Hepatocyte (in vitro differentiated cells): Measurements from ENCODE around the gene TGIF1. TPM values are rescaled to one million over a fixed set of nuclear protein-coding genes. Genes with fewer than 3 reads are reported as not detected.

ENCODE experiments used
- DNase-seq: peaks from one replicate; pipeline ENCODE4 v3.0.0-alpha.2; 2016; ENCODE audit warnings: low spot score
- H2AFZ ChIP-seq: fragments of 200-600 bp; sonication (generic); 2 replicates; pipeline ENCODE4 v1.6.0; 2016; ENCODE audit warnings: antibody characterized with exemption, mild to moderate bottlenecking
- H3K27ac ChIP-seq: fragments of 200-600 bp; sonication (generic); 2 replicates; pipeline ENCODE4 v1.5.1; 2016; ENCODE audit warnings: mild to moderate bottlenecking
- H3K27me3 ChIP-seq: fragments of 200-600 bp; sonication (generic); 2 replicates; pipeline ENCODE4 v1.6.1; 2016
- H3K36me3 ChIP-seq: fragments of 200-600 bp; sonication (generic); replicated peaks from 2 replicates; pipeline ENCODE4 v1.5.1; 2016; ENCODE audit warnings: low read depth; ENCODE audit not compliant: insufficient read depth
- H3K4me1 ChIP-seq: fragments of 200-600 bp; sonication (generic); 2 replicates; pipeline ENCODE4 v1.5.1; 2016; ENCODE audit warnings: mild to moderate bottlenecking, moderate library complexity; ENCODE audit not compliant: insufficient read depth
- H3K4me2 ChIP-seq: fragments of 200-600 bp; sonication (generic); 2 replicates; pipeline ENCODE4 v1.6.0; 2016
- H3K4me3 ChIP-seq: fragments of 200-600 bp; sonication (generic); 2 replicates; pipeline ENCODE4 v1.5.1; 2016; ENCODE audit warnings: mild to moderate bottlenecking
- H3K79me2 ChIP-seq: fragments of 200-600 bp; sonication (generic); 2 replicates; pipeline ENCODE4 v1.6.0; 2017; ENCODE audit warnings: mild to moderate bottlenecking
- H3K9me2 ChIP-seq: fragments of 200-600 bp; sonication (generic); replicated peaks from 2 replicates; pipeline ENCODE4 v1.6.0; 2017; ENCODE audit warnings: mild to moderate bottlenecking; ENCODE audit not compliant: insufficient read depth
- H3K9me3 ChIP-seq: fragments of 200-600 bp; sonication (generic); 2 replicates; pipeline ENCODE4 v1.5.1; 2016; ENCODE audit warnings: low read depth, mild to moderate bottlenecking
- H4K20me1 ChIP-seq: fragments of 200-600 bp; sonication (generic); 2 replicates; pipeline ENCODE4 v1.6.0; 2016; ENCODE audit warnings: mild to moderate bottlenecking; ENCODE audit not compliant: insufficient read depth, poor library complexity, severe bottlenecking
- EZH2 ChIP-seq: fragments of 200-600 bp; sonication (generic); IDR thresholded peaks from 2 replicates; pipeline ENCODE4 v1.6.1; 2016; ENCODE audit warnings: antibody characterized with exemption, mild to moderate bottlenecking, borderline replicate concordance
- EZH2phosphoT487 ChIP-seq: fragments of 200-600 bp; sonication (generic); IDR thresholded peaks from one replicate; pipeline ENCODE4 v1.6.1; 2018; ENCODE audit warnings: antibody characterized with exemption, mild to moderate bottlenecking, low read depth, moderate library complexity; ENCODE audit not compliant: unreplicated experiment, severe bottlenecking
- WGBS: methylation state at CpG from one replicate; pipeline ENCODE4 v1.1.6; 2016; ENCODE audit warnings: low lambda C conversion rate; ENCODE audit errors: missing lambda C conversion rate; 5-methylcytosine and 5-hydroxymethylcytosine counted together
- polyA plus RNA-seq: library from polyadenylated mRNA; unstranded; fragments of >200 nt; fragmentation: Nextera tagmentation; extraction: Ambion mirVana; gene quantifications from 2 replicates; pipeline ENCODE4 v1.2.1, GENCODE V29; 2016
- total RNA-seq: library from RNA; depleted of rRNA; stranded (reverse); fragments of >200 nt; gene quantifications from 2 replicates; pipeline ENCODE4 v1.2.3, GENCODE V29; 2014
- TF ChIP-seq, protein P1 (sequence below): fragments of 200-600 bp; sonication (generic); IDR thresholded peaks from 2 replicates; pipeline ENCODE4 v1.5.1; 2016; ENCODE audit warnings: antibody characterized with exemption, mild to moderate bottlenecking; ENCODE audit not compliant: poor library complexity

Gene TGIF1
- total and polyA plus RNA-seq, 2 experiments from 2014 or later = 129 to 193 TPM

GRCh38 chr18:3402982-3403451 is 47.0 kb upstream of the TGIF1 start:
- Histone ChIP-seq H3K9me2 (no peaks in the 10 kb centered on the region), H3K36me3 (no peaks in the 10 kb centered on the region), H3K9me3 (no peaks in the 10 kb centered on the region), H3K79me2 (no peaks in the 10 kb centered on the region), H3K4me2 (no peak overlapping the region), H3K27me3 (no peaks in the 10 kb centered on the region), H3K27ac (peak overlapping the region; percentile 40), H4K20me1 (no peaks in the 10 kb centered on the region), H3K4me1 (peaks cover 4% of the 10 kb centered on the region), H3K4me3 (no peak overlapping the region), H2AFZ (no peak overlapping the region)
- WGBS = 75% methylated on average over 1 of the region's 1 CpG
- DNase-seq = peak; percentile 32
- TF ChIP-seq, protein P1, sequence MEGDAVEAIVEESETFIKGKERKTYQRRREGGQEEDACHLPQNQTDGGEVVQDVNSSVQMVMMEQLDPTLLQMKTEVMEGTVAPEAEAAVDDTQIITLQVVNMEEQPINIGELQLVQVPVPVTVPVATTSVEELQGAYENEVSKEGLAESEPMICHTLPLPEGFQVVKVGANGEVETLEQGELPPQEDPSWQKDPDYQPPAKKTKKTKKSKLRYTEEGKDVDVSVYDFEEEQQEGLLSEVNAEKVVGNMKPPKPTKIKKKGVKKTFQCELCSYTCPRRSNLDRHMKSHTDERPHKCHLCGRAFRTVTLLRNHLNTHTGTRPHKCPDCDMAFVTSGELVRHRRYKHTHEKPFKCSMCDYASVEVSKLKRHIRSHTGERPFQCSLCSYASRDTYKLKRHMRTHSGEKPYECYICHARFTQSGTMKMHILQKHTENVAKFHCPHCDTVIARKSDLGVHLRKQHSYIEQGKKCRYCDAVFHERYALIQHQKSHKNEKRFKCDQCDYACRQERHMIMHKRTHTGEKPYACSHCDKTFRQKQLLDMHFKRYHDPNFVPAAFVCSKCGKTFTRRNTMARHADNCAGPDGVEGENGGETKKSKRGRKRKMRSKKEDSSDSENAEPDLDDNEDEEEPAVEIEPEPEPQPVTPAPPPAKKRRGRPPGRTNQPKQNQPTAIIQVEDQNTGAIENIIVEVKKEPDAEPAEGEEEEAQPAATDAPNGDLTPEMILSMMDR = no peak
- TF ChIP-seq EZH2 = no peak
- no peak for TF ChIP-seq EZH2phosphoT487

DNA sequence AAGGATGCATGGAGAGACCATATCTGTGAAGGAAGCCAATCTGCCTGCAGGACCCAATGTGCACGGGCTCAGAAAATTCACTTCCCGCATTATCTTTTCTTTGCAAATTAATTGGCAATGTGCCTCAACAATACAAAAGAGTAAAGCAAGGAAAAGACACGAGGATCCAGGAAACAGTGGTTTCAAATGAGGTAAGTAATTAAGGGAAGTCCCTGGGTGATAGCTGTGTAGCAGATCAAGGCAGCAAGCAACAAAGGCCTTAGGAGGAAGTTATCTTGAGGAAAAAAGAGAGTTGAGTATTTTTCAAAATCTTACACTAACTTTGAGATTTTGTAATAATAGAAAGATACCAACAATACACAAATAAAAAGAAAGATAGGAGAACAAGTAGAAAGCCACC is 44.3 kb upstream of the TGIF1 start:
- Histone ChIP-seq H3K36me3 (no peaks in the 10 kb centered on the region), H3K4me2 (no peak overlapping the region), H3K79me2 (no peaks in the 10 kb centered on the region), H3K9me2 (no peaks in the 10 kb centered on the region), H3K27ac (no peak overlapping the region), H4K20me1 (no peaks in the 10 kb centered on the region), H3K4me1 (peaks cover 4% of the 10 kb centered on the region), H3K4me3 (no peak overlapping the region), H3K9me3 (no peaks in the 10 kb centered on the region), H2AFZ (no peak overlapping the region), H3K27me3 (no peaks in the 10 kb centered on the region)
- TF ChIP-seq EZH2 = no peak
- TF ChIP-seq, protein P1 = no peak
- TF ChIP-seq EZH2phosphoT487 = no peak
- WGBS = 61% methylated on average over 3 of the region's 3 CpGs
- no peak for DNase-seq

DNA sequence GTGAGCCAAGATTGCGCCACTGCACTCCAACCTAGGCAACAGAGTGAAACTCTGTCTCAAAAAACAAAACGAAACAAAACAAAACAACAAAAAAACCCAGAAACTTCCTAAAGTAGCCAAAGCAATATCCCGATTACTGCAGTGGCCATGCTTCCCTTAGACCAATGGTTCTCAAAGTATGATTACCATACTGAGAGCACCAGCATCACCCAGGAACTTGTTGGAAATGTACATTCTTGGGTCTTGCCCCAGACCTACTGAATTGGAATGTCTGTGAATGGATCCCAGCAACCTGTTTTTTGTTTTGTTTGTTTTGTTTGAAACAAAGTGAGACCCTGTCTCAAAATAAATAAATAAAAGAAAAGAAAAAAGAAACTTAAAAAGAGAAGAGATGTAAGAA is 41.9 kb upstream of the TGIF1 start:
- Histone ChIP-seq H3K4me2 (no peak overlapping the region), H3K36me3 (no peaks in the 10 kb centered on the region), H3K4me1 (no peaks in the 10 kb centered on the region), H3K79me2 (no peaks in the 10 kb centered on the region), H3K27ac (no peak overlapping the region), H4K20me1 (no peaks in the 10 kb centered on the region), H3K27me3 (no peaks in the 10 kb centered on the region), H3K9me3 (no peaks in the 10 kb centered on the region), H3K4me3 (no peak overlapping the region), H2AFZ (no peak overlapping the region), H3K9me2 (no peaks in the 10 kb centered on the region)
- WGBS = 97% methylated on average over 3 of the region's 3 CpGs
- TF ChIP-seq, protein P1 = no peak
- TF ChIP-seq EZH2phosphoT487 (no peak), EZH2 (no peak)
- no peak for DNase-seq

- Histone ChIP-seq H3K9me3 (no peaks in the 10 kb centered on the region), H3K9me2 (no peaks in the 10 kb centered on the region), H3K4me2 (no peak overlapping the region), H3K79me2 (no peaks in the 10 kb centered on the region), H2AFZ (no peak overlapping the region), H3K4me1 (no peaks in the 10 kb centered on the region), H3K4me3 (no peak overlapping the region), H4K20me1 (no peaks in the 10 kb centered on the region), H3K36me3 (no peaks in the 10 kb centered on the region), H3K27me3 (no peaks in the 10 kb centered on the region), H3K27ac (no peak overlapping the region)
- TF ChIP-seq EZH2 = no peak
- no peak for DNase-seq
- WGBS = 89% methylated on average over 7 of the region's 7 CpGs
Observed at GRCh38 chr18:3409811-3410210, 40.2 kb upstream of the TGIF1 start.
